HepG2 (cell line): ENCODE results near the gene LRRC4C. TPM values are rescaled to one million over a fixed set of nuclear protein-coding genes. Genes with fewer than 3 reads are reported as not detected.

Source experiments
- ATAC-seq: fragments of 200-7000 bp; cut with Tn5 transposase; 3 replicates; pipeline ENCODE4 v1.9.1; 2020; ENCODE audit warnings: mild to moderate bottlenecking, moderate library complexity
- BruUV-seq: library from RNA; stranded (reverse); fragments of 400-500 nt; replicated peaks from 2 replicates; lab custom pipeline; 2021; lab: Mats Ljungman, UMichigan
- CTCF ChIA-PET: fragments of 300-600 bp; formaldehyde crosslinking; extraction: SDS; loops from one replicate; lab custom pipeline; 2021; ENCODE audit warnings: low total read pairs, inconsistent platforms, low intra/inter-chr PET ratio; lab: Yijun Ruan, JAX
- POLR2A ChIA-PET: fragments of 350-600 bp; sonication (Branson Sonifier 250); formaldehyde crosslinking; loops from one replicate; lab custom pipeline; 2020; ENCODE audit warnings: antibody characterized with exemption, inconsistent platforms; lab: Yijun Ruan, JAX
- DNase-seq: peaks from one replicate; pipeline ENCODE4 v3.0.0-alpha.2; 2015; ENCODE audit warnings: low spot score
- FAIRE-seq: peaks from 3 replicates; lab custom pipeline; 2011; peaks lifted over from hg19 to GRCh38; lab: Jason Lieb, UNC
- H2AFZ ChIP-seq: one replicate; pipeline ENCODE4 v1.6.1; 2011; ENCODE audit warnings: low read length, inconsistent platforms
- H3K27ac ChIP-seq: fragments of 300-600 bp; 3 replicates; pipeline ENCODE4 v1.8.0; 2011; ENCODE audit warnings: mixed run types, mild to moderate bottlenecking, mixed read lengths, low read length, inconsistent platforms; ENCODE audit not compliant: insufficient read depth; ENCODE audit errors: extremely low read length
- H3K27me3 ChIP-seq, 2 experiments: fragments of 200-600 bp in 1 of 2; 2 replicates in 1 of 2; 3 replicates in 1 of 2; pipeline versions ENCODE4 v1.6.0 to v1.8.0; 2011; ENCODE audit warnings: low read length in 2 of 2, mild to moderate bottlenecking in 2 of 2, moderate library complexity in 2 of 2, inconsistent platforms in 1 of 2; ENCODE audit not compliant: insufficient read depth in 2 of 2, control insufficient read depth in 1 of 2
- H3K36me3 ChIP-seq, 2 experiments: fragments of 200-600 bp in 1 of 2; replicated peaks in 1 of 2; 2 replicates in 1 of 2; 3 replicates in 1 of 2; pipeline versions ENCODE4 v1.5.1 to v1.8.0; 2011; ENCODE audit warnings: low read length in 2 of 2, inconsistent platforms in 1 of 2; ENCODE audit not compliant: insufficient read depth in 2 of 2, control insufficient read depth in 1 of 2
- H3K4me1 ChIP-seq: 2 replicates; pipeline ENCODE4 v1.5.1; 2012; ENCODE audit warnings: low read length, inconsistent platforms; ENCODE audit not compliant: insufficient read depth
- H3K4me2 ChIP-seq: 2 replicates; pipeline ENCODE4 v1.6.0; 2011; ENCODE audit warnings: low read depth, low read length, inconsistent platforms
- H3K4me3 ChIP-seq, 3 experiments: fragments of 200-600 bp in 1 of 3; sonication (generic), shearing (Covaris generic) in 1 of 3; replicated peaks in 1 of 3; 2 replicates each; pipeline ENCODE4 v1.5.1; 2011 to 2016; ENCODE audit warnings: low read length in 3 of 3, inconsistent platforms in 2 of 3, low read depth in 2 of 3, mild to moderate bottlenecking in 2 of 3, control low read depth in 1 of 3, mixed read lengths in 1 of 3; ENCODE audit not compliant: insufficient read depth in 1 of 3
- H3K79me2 ChIP-seq: one replicate; pipeline ENCODE4 v1.6.1; 2011; ENCODE audit warnings: low read length, inconsistent platforms; ENCODE audit not compliant: insufficient read depth
- H3K9ac ChIP-seq: 2 replicates; pipeline ENCODE4 v1.6.0; 2011; ENCODE audit warnings: mild to moderate bottlenecking, low read depth, low read length, inconsistent platforms; ENCODE audit not compliant: insufficient read depth
- H3K9me3 ChIP-seq: 2 replicates; pipeline ENCODE4 v1.5.1; 2012; ENCODE audit warnings: mild to moderate bottlenecking, low read length
- H4K20me1 ChIP-seq: 2 replicates; pipeline ENCODE4 v1.6.0; 2011; ENCODE audit warnings: inconsistent platforms, mild to moderate bottlenecking, low read length, moderate library complexity; ENCODE audit not compliant: insufficient read depth
- CAMTA2 ChIP-seq: sonication (generic); formaldehyde crosslinking; IDR thresholded peaks from 2 replicates; pipeline ENCODE4 v1.4.0; 2020; ENCODE audit warnings: mild to moderate bottlenecking, missing genetic modification reagents, borderline replicate concordance
- HNRNPH1 ChIP-seq: fragments of 200-400 bp; formaldehyde crosslinking; optimal IDR thresholded peaks from 2 replicates; pipeline ENCODE3; 2017; ENCODE audit warnings: mild to moderate bottlenecking, low read depth, low read length
- KLF16 ChIP-seq, 2 experiments: sonication (generic) in 1 of 2; formaldehyde crosslinking in 1 of 2; IDR thresholded peaks; 2 replicates each; pipeline versions ENCODE4 v1.6.1 to v1.8.0; 2016 to 2023; ENCODE audit warnings: missing genetic modification reagents in 2 of 2, missing compliant biosample characterization in 1 of 2
- KMT2A ChIP-seq: sonication (generic); formaldehyde crosslinking; IDR thresholded peaks from 2 replicates; pipeline ENCODE4 v1.4.0; 2020; ENCODE audit warnings: missing genetic modification reagents
- MAF1 ChIP-seq: sonication (generic); formaldehyde crosslinking; IDR thresholded peaks from 2 replicates; pipeline ENCODE4 v1.5.0; 2020; ENCODE audit warnings: missing genetic modification reagents, borderline replicate concordance
- MXD1 ChIP-seq: sonication (generic); formaldehyde crosslinking; IDR thresholded peaks from 2 replicates; pipeline ENCODE4 v1.4.0; 2020; ENCODE audit warnings: mild to moderate bottlenecking, missing genetic modification reagents
- PITX1 ChIP-seq: sonication (generic); formaldehyde crosslinking; IDR thresholded peaks from 2 replicates; pipeline ENCODE4 v1.5.1; 2020; ENCODE audit warnings: mild to moderate bottlenecking, missing genetic modification reagents
- POLR2A ChIP-seq, 2 experiments: IDR thresholded peaks; 2 replicates each; pipeline ENCODE4 v1.6.1; 2011; ENCODE audit warnings: low read depth in 2 of 2, low read length in 2 of 2, mild to moderate bottlenecking in 1 of 2, moderate library complexity in 1 of 2; ENCODE audit not compliant: insufficient read depth in 1 of 2
- STAT6 ChIP-seq: sonication (generic); formaldehyde crosslinking; IDR thresholded peaks from 2 replicates; pipeline ENCODE4 v1.4.0; 2020; ENCODE audit warnings: missing genetic modification reagents, mild to moderate bottlenecking, borderline replicate concordance
- TGIF2 ChIP-seq: IDR thresholded peaks from 2 replicates; pipeline ENCODE4 v1.6.1; 2016; ENCODE audit warnings: control low read depth, missing compliant biosample characterization
- ZNF34 ChIP-seq: sonication (generic); formaldehyde crosslinking; IDR thresholded peaks from 2 replicates; pipeline ENCODE4 v1.4.0; 2020; ENCODE audit warnings: mild to moderate bottlenecking, missing genetic modification reagents, borderline replicate concordance
- ZNF343 ChIP-seq: sonication (generic); formaldehyde crosslinking; IDR thresholded peaks from 2 replicates; pipeline ENCODE4 v1.4.0; 2020; ENCODE audit warnings: mild to moderate bottlenecking, missing genetic modification reagents
- ZNF414 ChIP-seq: sonication (generic); formaldehyde crosslinking; IDR thresholded peaks from 2 replicates; pipeline ENCODE4 v1.5.0; 2020; ENCODE audit warnings: missing genetic modification reagents
- ZNF496 ChIP-seq: sonication (generic); formaldehyde crosslinking; IDR thresholded peaks from 2 replicates; pipeline ENCODE4 v1.8.1; 2023; ENCODE audit warnings: mild to moderate bottlenecking, moderate library complexity, missing genetic modification reagents; ENCODE audit not compliant: insufficient replicate concordance
- ZNF567 ChIP-seq: sonication (generic); formaldehyde crosslinking; IDR thresholded peaks from 2 replicates; pipeline ENCODE4 v1.8.1; 2023; ENCODE audit warnings: mild to moderate bottlenecking, missing genetic modification reagents, borderline replicate concordance
- ZSCAN12 ChIP-seq: sonication (generic); formaldehyde crosslinking; IDR thresholded peaks from 2 replicates; pipeline ENCODE4 v1.9.0; 2021; ENCODE audit warnings: mild to moderate bottlenecking, missing genetic modification reagents
- ZSCAN21 ChIP-seq: sonication (generic); formaldehyde crosslinking; IDR thresholded peaks from 2 replicates; pipeline ENCODE4 v1.8.0; 2022; ENCODE audit warnings: mild to moderate bottlenecking, missing genetic modification reagents, moderate library complexity, borderline replicate concordance
- WGBS: methylation state at CpG from one replicate; pipeline ENCODE4 v1.1.6; 2017; ENCODE audit warnings: low lambda C conversion rate; 5-methylcytosine and 5-hydroxymethylcytosine counted together
- in situ Hi-C: cut with HindIII; loops from 2 replicates; pipeline ENCODE4 v1.10.0; 2017; ENCODE audit warnings: low pct_unique_long_range_greater_than_20kb; ENCODE audit not compliant: extremely low pct_ligation_motif_present
- intact Hi-C: fragments of 100-400 bp; cut with micrococcal nuclease; formaldehyde crosslinking; loops from one replicate; pipeline ENCODE4 v1.10.0; 2022; ENCODE audit not compliant: unreplicated experiment
- polyA plus RNA-seq, 8 experiments: library from polyadenylated mRNA; depleted of rRNA in 3 of 8; stranded (reverse) in 7 of 8; unstranded in 1 of 8; fragments of >200 nt; fragmentation: Illumina TruSeq in 4 of 8; extraction: Trizol in 4 of 8; gene quantifications; 2 replicates each; pipeline versions ENCODE4 v1.2.1 to v1.2.3, GENCODE V29; 2011 to 2016; ENCODE audit warnings: low read depth in 4 of 8, missing spikeins in 1 of 8, mixed read lengths in 1 of 8; ENCODE audit not compliant: insufficient read depth in 1 of 8
- total RNA-seq, 5 experiments: library from RNA; depleted of rRNA; stranded (reverse); fragments of >200 nt; fragmentation: Illumina TruSeq; extraction: Trizol; gene quantifications; 2 replicates each; pipeline ENCODE4 v1.2.3, GENCODE V29; 2016; ENCODE audit warnings: low read depth in 1 of 5

The LRRC4C gene
- total and polyA plus RNA-seq, 2 of the 13 experiments (the other 11 are each of a cell fraction or from before 2014, with no cell fraction given), result not detected

GRCh38 chr11:41392596-41392995, 66.9 kb downstream of the LRRC4C start:
- DNase-seq (no peak), FAIRE-seq (no peak), ATAC-seq (no peak)
- Histone ChIP-seq H3K27me3 (no peaks in the 10 kb centered on the region), H4K20me1 (no peaks in the 10 kb centered on the region), H3K27ac (no peak overlapping the region), H3K79me2 (no peaks in the 10 kb centered on the region), H3K4me1 (no peaks in the 10 kb centered on the region), H2AFZ (no peak overlapping the region), H3K36me3 (no peaks in the 10 kb centered on the region), H3K4me3 (no peak overlapping the region), H3K4me2 (no peak overlapping the region), H3K9me3 (no peaks in the 10 kb centered on the region), H3K9ac (no peak overlapping the region)
- TF ChIP-seq PITX1 (CRISPR knock-in tag), result no peak
- no TSS peak for BruUV-seq
- POLR2A ChIA-PET, result no interaction called here
- CTCF ChIA-PET, result no interaction called here
- intact Hi-C loops, result no loop called here
- in situ Hi-C loops, result no loop called here

GRCh38 chr11:41389623-41390130, 69.8 kb downstream of the LRRC4C start:
- no peak for FAIRE-seq
- Histone ChIP-seq H2AFZ (no peak overlapping the region), H4K20me1 (no peaks in the 10 kb centered on the region), H3K9me3 (no peaks in the 10 kb centered on the region), H3K27ac (no peak overlapping the region), H3K79me2 (no peaks in the 10 kb centered on the region), H3K4me3 (no peak overlapping the region), H3K9ac (no peak overlapping the region), H3K36me3 (no peaks in the 10 kb centered on the region), H3K4me1 (no peaks in the 10 kb centered on the region), H3K27me3 (no peaks in the 10 kb centered on the region), H3K4me2 (no peak overlapping the region)
- no peak for ATAC-seq
- DNase-seq, result no peak
- BruUV-seq, result no TSS peak
- 25% methylated on average over 3 of the region's 3 CpGs for WGBS
- in situ Hi-C loops, result no loop called here
- CTCF ChIA-PET, result no interaction called here
- POLR2A ChIA-PET, result no interaction called here
- intact Hi-C loops, result no loop called here
- TF ChIP-seq ZNF414 (CRISPR knock-in tag) (no peak), HNRNPH1 (no peak), TGIF2 (CRISPR knock-in tag) (no peak), STAT6 (CRISPR knock-in tag) (no peak), MAF1 (CRISPR knock-in tag) (no peak), ZSCAN21 (CRISPR knock-in tag) (no peak), KMT2A (CRISPR knock-in tag) (no peak), CAMTA2 (CRISPR knock-in tag) (no peak), MXD1 (no peak), KLF16 (CRISPR knock-in tag; IDR thresholded peaks at IDR 0.05) (no peak), ZNF343 (CRISPR knock-in tag) (no peak), POLR2A (IDR thresholded peaks at IDR 0.05; ENCODE audit: insufficient read depth in 1 of 2, low read depth in 2 of 2, low read length in 2 of 2) (no peak), ZNF567 (CRISPR knock-in tag) (no peak), ZNF496 (no peak), ZSCAN12 (CRISPR knock-in tag) (no peak), ZNF34 (no peak)
